SK-N-SH (cell line): ENCODE results near the gene CD63. TPM values are rescaled to one million over a fixed set of nuclear protein-coding genes. Genes with fewer than 3 reads are reported as not detected.

Experiments used
- CTCF ChIA-PET: fragments of 300-600, 350-600 bp; formaldehyde crosslinking; extraction: SDS; loops from one replicate; lab custom pipeline; 2021; lab: Yijun Ruan, JAX
- POLR2A ChIA-PET: fragments of 350-600 bp; sonication (Branson Sonifier 250); formaldehyde crosslinking; extraction: SDS; loops from one replicate; lab custom pipeline; 2020; ENCODE audit warnings: antibody characterized with exemption, inconsistent platforms; lab: Yijun Ruan, JAX
- DNase-seq: peaks from one replicate; pipeline ENCODE4 v3.0.0; 2012
- H2AFZ ChIP-seq: fragments of 200-600 bp; sonication (generic); 2 replicates; pipeline ENCODE4 v1.8.1; 2016; ENCODE audit warnings: antibody characterized with exemption, mild to moderate bottlenecking, low read depth
- H3F3A ChIP-seq: fragments of 200-600 bp; sonication (generic); replicated peaks from 2 replicates; pipeline ENCODE3; 2016; ENCODE audit warnings: antibody characterized with exemption, mild to moderate bottlenecking; ENCODE audit not compliant: insufficient read depth
- H3K27ac ChIP-seq, 2 experiments: fragments of 200-500 bp in 1 of 2; fragments of 200-600 bp in 1 of 2; sonication (Bioruptor generic) in 1 of 2; sonication (generic), shearing (Covaris generic) in 1 of 2; 2 replicates each; pipeline versions ENCODE4 v1.5.1 to v1.6.1; 2014 to 2016; ENCODE audit warnings: low read depth in 2 of 2, inconsistent platforms in 1 of 2, low read length in 1 of 2, mild to moderate bottlenecking in 1 of 2, mixed read lengths in 1 of 2
- H3K27me3 ChIP-seq: fragments of 200-600 bp; sonication (generic), shearing (Covaris generic); 2 replicates; pipeline ENCODE4 v1.6.1; 2016; ENCODE audit warnings: mixed run types; ENCODE audit not compliant: insufficient read depth
- H3K36me3 ChIP-seq, 2 experiments: fragments of 200-500 bp in 1 of 2; fragments of 200-600 bp in 1 of 2; sonication (Bioruptor generic) in 1 of 2; sonication (generic) in 1 of 2; replicated peaks in 1 of 2; 2 replicates each; pipeline versions ENCODE3 to v1.5.1; 2014 to 2016; ENCODE audit warnings: low read length in 1 of 2, mild to moderate bottlenecking in 1 of 2; ENCODE audit not compliant: insufficient read depth in 2 of 2, control insufficient read depth in 1 of 2
- H3K4me1 ChIP-seq, 2 experiments: fragments of 200-500 bp in 1 of 2; fragments of 200-600 bp in 1 of 2; sonication (Bioruptor generic) in 1 of 2; sonication (generic), shearing (Covaris generic) in 1 of 2; 2 replicates each; pipeline versions ENCODE4 v1.5.1 to v1.6.1; 2014 to 2016; ENCODE audit warnings: low read depth in 1 of 2, low read length in 1 of 2, mixed run types in 1 of 2; ENCODE audit not compliant: insufficient read depth in 2 of 2, control insufficient read depth in 1 of 2
- H3K4me2 ChIP-seq: fragments of 200-600 bp; sonication (generic), shearing (Covaris generic); 2 replicates; pipeline ENCODE4 v1.6.1; 2017; ENCODE audit warnings: mixed run types
- H3K4me3 ChIP-seq, 2 experiments: fragments of 200-500 bp in 1 of 2; fragments of 200-600 bp in 1 of 2; sonication (Bioruptor generic) in 1 of 2; sonication (generic), shearing (Covaris generic) in 1 of 2; 2 replicates each; pipeline versions ENCODE4 v1.5.1 to v1.8.1; 2014 to 2016; ENCODE audit warnings: low read depth in 2 of 2, inconsistent platforms in 1 of 2, low read length in 1 of 2, mild to moderate bottlenecking in 1 of 2, mixed read lengths in 1 of 2, moderate library complexity in 1 of 2
- H3K79me2 ChIP-seq: fragments of 200-600 bp; sonication (generic); 2 replicates; pipeline ENCODE4 v1.8.1; 2017; ENCODE audit warnings: mild to moderate bottlenecking; ENCODE audit not compliant: insufficient read depth
- H3K9ac ChIP-seq: fragments of 200-600 bp; sonication (generic); 2 replicates; pipeline ENCODE4 v1.6.1; 2017; ENCODE audit warnings: mixed run types
- H3K9me2 ChIP-seq: fragments of 200-600 bp; sonication (generic); 2 replicates; pipeline ENCODE4 v1.6.1; 2017; ENCODE audit warnings: mixed run types
- H3K9me3 ChIP-seq: fragments of 200-600 bp; sonication (generic); 2 replicates; pipeline ENCODE4 v1.6.1; 2017; ENCODE audit warnings: mixed run types, mild to moderate bottlenecking, moderate library complexity
- H4K20me1 ChIP-seq: fragments of 200-600 bp; sonication (generic); 2 replicates; pipeline ENCODE4 v1.6.1; 2017; ENCODE audit warnings: mild to moderate bottlenecking, mixed run types; ENCODE audit not compliant: insufficient read depth
- CTCF ChIP-seq: fragments of 200-600 bp; sonication (generic); IDR thresholded peaks from 2 replicates; pipeline ENCODE4 v1.6.1; 2017; ENCODE audit warnings: antibody characterized with exemption, mild to moderate bottlenecking, moderate library complexity
- EZH2phosphoT487 ChIP-seq: fragments of 200-600 bp; sonication (generic); IDR thresholded peaks from 2 replicates; pipeline ENCODE4 v1.6.1; 2017; ENCODE audit warnings: low read depth, mixed run types, mild to moderate bottlenecking, antibody characterized with exemption, moderate library complexity, borderline replicate concordance
- FOXJ3 ChIP-seq: sonication (generic); formaldehyde crosslinking; IDR thresholded peaks from 2 replicates; pipeline ENCODE4 v1.5.1; 2020; ENCODE audit warnings: mild to moderate bottlenecking, missing genetic modification reagents
- GABPA ChIP-seq: IDR thresholded peaks from 2 replicates; pipeline ENCODE4 v1.4.0; 2012; ENCODE audit warnings: low read depth, mild to moderate bottlenecking
- RAD21 ChIP-seq: IDR thresholded peaks from 2 replicates; pipeline ENCODE4 v1.6.1; 2012; ENCODE audit warnings: mild to moderate bottlenecking, low read length
- SMC3 ChIP-seq: IDR thresholded peaks from 2 replicates; pipeline ENCODE4 v1.6.1; 2012; ENCODE audit warnings: low read depth, low read length, improper control_type of control experiment
- TAF1 ChIP-seq: IDR thresholded peaks from 2 replicates; pipeline ENCODE4 v1.6.1; 2012; ENCODE audit warnings: low read depth, mild to moderate bottlenecking, low read length, moderate library complexity, borderline replicate concordance
- USF2 ChIP-seq: fragments of 150-350 bp; IDR thresholded peaks from 2 replicates; pipeline ENCODE4 v1.6.1; 2017; ENCODE audit warnings: antibody characterized with exemption, low read length, low read depth, borderline replicate concordance
- ZBTB33 ChIP-seq: IDR thresholded peaks from 2 replicates; pipeline ENCODE4 v1.4.0; 2012; ENCODE audit warnings: low read depth, borderline replicate concordance
- WGBS: methylation state at CpG from one replicate; pipeline ENCODE4 v1.1.6; 2017; ENCODE audit warnings: low lambda C conversion rate; 5-methylcytosine and 5-hydroxymethylcytosine counted together
- polyA plus RNA-seq, 3 experiments: library from polyadenylated mRNA; depleted of rRNA; stranded (reverse); fragments of >200 nt; gene quantifications; 2 replicates each; pipeline ENCODE4 v1.2.3, GENCODE V29; 2012

Gene CD63
- polyA plus RNA-seq, 1 of the 3 experiments (the other 2 are of a cell fraction): 1,465 TPM

- no peak for TF ChIP-seq ZBTB33
These were observed 8.8 kb upstream of the CD63 start (continued) for GRCh38 chr12:55737581-55738122.

- H3K4me1 ChIP-seq: peaks cover 9 to 18% of the 10 kb centered on the region in 2 experiments; a peak in 3 of 4 replicates
- 49% methylated on average over 5 of the region's 6 CpGs for WGBS
- H3K4me3 ChIP-seq: no peak overlapping the region; a peak in 1 of 4 replicates
- H3K9ac ChIP-seq: no peak overlapping the region
- H3K27me3 ChIP-seq: no peaks in the 10 kb centered on the region
- no peaks in the 10 kb centered on the region for H4K20me1 ChIP-seq
- H3K4me2 ChIP-seq: peak overlapping the region; percentile 99; the same call in 1 of the 2 replicates
- no peaks in the 10 kb centered on the region for H3K79me2 ChIP-seq
- CTCF ChIA-PET: interaction anchor here (0.6 to 14.4 kb wide), 31 partner anchors 8 to 849 kb away, joined by 3 to 358 read pairs (median 5); partner anchors contain the start of genes BLOC1S1, CD63, DNAJC14 and ORMDL2
- H2AFZ ChIP-seq: 0 out of 2 replicates have a peak overlapping the region, but pooled peaks have one; percentile 13
- H3K27ac ChIP-seq: peak overlapping the region; percentile 80 to 83; a peak in 2 of 4 replicates
- TF ChIP-seq GABPA (no peak), FOXJ3 (CRISPR knock-in tag) (no peak), CTCF (peak; percentile 85), RAD21 (peak; percentile 84), EZH2phosphoT487 (no peak), TAF1 (no peak), SMC3 (peak; percentile 94)
- TF ChIP-seq, all 33 proteins: peak for 3
- Histone ChIP-seq H3F3A (peaks cover 17% of the 10 kb centered on the region), H3K9me2 (no peaks in the 10 kb centered on the region), H3K9me3 (no peaks in the 10 kb centered on the region), H3K36me3 (no peaks in the 10 kb centered on the region)
- POLR2A ChIA-PET: interaction anchor here (0.7 to 2.0 kb wide), 7 partner anchors 8 to 195 kb away, joined by 3 to 6 read pairs (median 4); partner anchors contain the start of genes CD63 and DNAJC14
- DNase-seq: peak; percentile 65
These were observed 8.2 kb upstream of the CD63 start for GRCh38 chr12:55736780-55737580.

GRCh38 chr12:55736076-55736475 lies 7.3 kb upstream of the CD63 start:
- Histone ChIP-seq H3K4me3 (no peak overlapping the region), H2AFZ (no peak overlapping the region), H3K9ac (no peak overlapping the region), H3K4me1 (peaks cover 9 to 14% of the 10 kb centered on the region in 2 experiments; a peak in 3 of 4 replicates), H3K27me3 (no peaks in the 10 kb centered on the region), H3K79me2 (peaks cover 5% of the 10 kb centered on the region), H3K4me2 (no peak overlapping the region), H3K9me3 (no peaks in the 10 kb centered on the region), H4K20me1 (no peaks in the 10 kb centered on the region), H3K36me3 (no peaks in the 10 kb centered on the region), H3K27ac (no peak overlapping the region), H3K9me2 (no peaks in the 10 kb centered on the region), H3F3A (peaks cover 17% of the 10 kb centered on the region)
- ChIA-PET POLR2A (no interaction called here), CTCF (interaction anchor here (1.1 to 14.4 kb wide), 11 partner anchors 16 to 293 kb away, joined by 3 to 358 read pairs (median 11); partner anchors contain the start of genes BLOC1S1, RAB5B and RDH5)
- no peak for TF ChIP-seq USF2
- DNase-seq: no peak
- 69% methylated on average over 3 of the region's 3 CpGs for WGBS
